GM21825 (cell line): ENCODE measurements around the gene RILPL2.
"Not testable (repeated sequence)": the region's sequence is repeated elsewhere in the genome, so short reads cannot be mapped to it uniquely, and the experiment has no call there.

Experiments
- ATAC-seq: cut with Tn5 transposase; IDR thresholded peaks from one replicate; pipeline ENCODE4 v1.9.1; 2021; ENCODE audit warnings: mild to moderate bottlenecking, moderate library complexity; ENCODE audit not compliant: unreplicated experiment

The RILPL2 gene, protein sequence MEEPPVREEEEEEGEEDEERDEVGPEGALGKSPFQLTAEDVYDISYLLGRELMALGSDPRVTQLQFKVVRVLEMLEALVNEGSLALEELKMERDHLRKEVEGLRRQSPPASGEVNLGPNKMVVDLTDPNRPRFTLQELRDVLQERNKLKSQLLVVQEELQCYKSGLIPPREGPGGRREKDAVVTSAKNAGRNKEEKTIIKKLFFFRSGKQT

DNA sequence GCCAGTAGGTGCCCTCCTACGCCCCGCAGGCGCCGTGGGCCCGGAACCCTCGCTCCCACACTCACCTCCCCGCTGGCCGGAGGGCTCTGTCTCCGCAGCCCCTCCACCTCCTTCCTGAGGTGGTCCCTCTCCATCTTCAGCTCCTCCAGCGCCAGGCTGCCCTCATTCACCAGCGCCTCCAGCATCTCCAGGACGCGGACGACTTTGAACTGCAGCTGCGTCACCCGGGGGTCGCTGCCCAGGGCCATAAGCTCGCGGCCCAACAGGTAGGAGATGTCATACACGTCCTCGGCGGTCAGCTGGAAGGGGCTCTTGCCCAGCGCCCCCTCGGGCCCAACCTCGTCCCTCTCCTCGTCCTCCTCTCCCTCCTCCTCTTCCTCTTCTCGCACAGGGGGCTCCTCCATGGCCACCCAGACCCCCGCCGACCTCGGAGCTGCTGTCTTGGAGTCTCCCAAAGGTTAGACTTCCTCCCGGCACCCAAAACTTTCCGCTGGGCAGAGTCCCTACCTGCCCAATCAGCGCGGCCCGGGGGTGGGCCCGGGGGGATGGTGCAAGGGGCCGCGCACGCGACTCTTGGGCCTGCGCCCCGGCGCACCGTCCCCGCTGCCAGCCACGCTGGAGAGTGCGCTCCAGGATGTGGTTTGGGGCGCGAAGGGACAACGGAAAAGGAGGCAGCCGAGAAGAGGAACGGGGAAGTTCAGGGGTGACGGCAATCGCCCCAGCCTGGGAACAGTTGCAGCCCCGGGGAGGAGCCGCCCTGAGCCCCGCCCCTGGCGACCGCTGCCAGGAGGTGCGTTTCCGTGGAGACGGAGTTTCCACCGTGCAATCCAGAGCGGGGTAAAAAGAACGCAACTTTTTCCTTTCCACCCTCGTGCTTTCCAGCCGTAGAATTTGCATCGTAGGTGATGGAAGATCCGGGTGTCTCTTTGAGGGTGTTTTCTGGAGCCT, at the start of gene RILPL2:
Gene RILPL2 (minus strand): TSS at position 668 of the 948 bp plus-strand sequence. CDS start 264 bp downstream, at position 404.
- ATAC-seq: peak; percentile 69

DNA sequence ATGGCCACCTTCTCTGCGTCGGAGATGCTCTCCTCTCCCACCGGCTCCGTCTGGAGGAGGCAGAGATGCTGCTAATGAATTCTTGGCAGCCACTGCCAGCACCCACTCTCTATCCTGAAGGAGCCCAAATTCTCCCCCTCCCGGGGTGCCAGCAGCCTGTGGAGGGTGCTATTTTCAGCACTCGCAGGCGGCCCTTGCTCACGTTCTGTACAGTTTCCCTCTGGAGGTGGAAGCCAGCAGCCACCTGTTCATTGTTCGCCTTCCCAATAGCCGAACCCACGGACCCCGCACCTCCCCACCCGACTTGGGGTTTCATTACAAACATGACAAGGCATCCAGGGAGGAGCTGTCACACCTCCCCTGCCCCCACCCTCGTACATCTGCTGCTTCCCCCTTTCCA, 49.3 kb upstream of the RILPL2 start:
- ATAC-seq: no peak

DNA sequence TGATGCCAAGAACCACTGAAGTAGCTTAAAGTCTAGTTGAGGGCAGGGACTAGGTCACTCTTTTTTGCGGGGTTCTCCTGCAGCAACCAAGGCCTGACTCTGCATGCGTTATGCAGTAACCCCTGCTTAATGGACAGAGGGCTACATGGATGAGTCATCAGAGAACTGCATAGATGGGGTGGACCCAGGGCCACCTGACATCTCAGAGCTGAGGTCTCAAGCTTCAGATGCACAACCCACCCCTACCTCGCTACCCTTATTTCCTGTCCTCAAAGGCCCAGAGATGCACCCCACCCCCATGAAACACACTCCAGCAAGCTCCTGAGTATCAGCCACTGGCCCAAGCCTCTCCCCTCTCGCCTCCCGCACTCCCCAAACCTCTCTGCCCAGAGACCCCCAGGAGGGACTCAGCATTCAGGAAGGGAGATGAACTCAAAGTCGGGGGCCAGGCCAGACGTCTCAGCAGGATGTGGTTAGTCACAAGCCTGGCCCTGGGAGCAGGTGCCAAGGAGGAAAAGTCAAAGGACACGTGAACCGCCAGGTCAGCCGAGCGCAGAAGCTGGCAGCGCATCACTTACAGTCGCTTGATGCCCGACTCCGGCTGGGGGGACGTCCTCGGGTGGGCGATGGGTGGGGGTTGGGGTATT, 47.2 kb upstream of the RILPL2 start:
- no peak for ATAC-seq

DNA sequence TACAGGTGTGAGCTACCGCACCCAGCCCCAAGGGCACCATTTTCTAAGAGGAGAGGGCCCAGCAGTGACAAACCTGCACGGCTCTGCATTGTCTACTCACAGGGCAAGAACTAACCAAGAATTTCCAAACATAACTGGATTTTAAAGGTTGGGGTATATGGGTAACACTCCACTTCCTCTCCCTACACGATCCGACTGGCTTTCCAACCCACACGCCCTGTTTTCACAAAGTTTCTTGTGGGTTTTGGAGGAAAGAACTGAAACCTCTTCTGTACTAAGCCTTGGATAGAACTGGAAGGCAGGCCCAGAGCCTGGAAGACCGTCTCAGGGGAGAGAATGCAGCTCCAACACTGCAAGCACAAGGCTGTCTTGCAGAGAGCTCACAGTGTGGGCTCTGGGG, 46.4 kb upstream of the RILPL2 start:
- ATAC-seq: no peak

DNA sequence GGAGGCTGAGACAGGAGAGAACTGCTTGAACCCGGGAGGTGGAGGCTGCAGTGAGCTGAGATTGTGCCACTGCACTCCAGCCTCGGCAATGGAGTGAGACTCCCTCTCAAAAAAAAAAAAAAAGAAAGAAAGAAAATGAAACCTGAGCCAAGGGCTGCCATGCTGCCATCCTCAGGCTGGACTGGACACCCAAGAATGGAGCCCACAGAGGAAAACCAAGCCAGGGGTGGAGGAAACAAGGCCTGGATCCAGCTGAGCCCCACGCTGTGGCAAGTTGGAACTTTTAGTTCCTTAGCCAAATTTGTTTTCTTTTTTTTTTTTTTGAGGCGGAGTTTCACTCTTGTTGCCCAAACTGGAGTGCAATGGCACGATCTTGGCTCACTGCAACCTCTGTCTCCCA, 44.8 kb upstream of the RILPL2 start:
- ATAC-seq: not testable (repeated sequence)

DNA sequence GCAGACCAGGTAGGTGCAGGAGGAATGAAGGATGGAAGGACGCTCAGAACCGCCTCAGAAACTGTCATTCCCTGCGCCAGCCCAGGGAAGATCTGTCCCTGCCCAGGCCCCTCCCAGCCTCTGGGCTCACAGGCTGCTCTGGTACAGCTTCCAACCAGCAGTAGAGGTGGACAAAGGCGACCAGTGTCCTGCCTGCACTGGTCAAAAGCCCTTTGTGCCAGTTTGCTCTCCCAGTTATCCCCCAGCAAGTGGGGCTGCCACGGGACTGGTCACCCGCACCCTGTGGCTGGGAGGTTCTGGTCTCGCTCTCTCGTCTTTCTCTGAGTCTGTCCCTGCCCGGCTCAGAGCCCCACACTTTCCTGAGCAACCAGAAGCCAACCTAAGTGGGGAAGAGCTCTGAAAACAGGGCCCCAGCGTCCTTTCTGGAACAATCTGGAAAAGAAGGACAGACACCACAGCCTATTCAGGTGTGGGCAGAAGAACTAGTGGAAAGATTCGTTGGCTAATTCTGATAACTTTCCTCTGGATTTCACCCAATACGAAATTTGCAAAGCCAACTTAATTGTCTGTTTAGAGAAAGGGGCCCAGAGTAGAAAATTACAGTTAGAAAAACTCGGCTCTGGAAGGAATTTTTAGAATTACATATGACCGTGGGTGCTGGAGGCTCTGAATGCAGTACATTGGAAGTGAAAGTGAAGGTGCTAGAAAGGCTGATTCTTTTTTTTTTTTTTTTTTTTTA, 43.1 kb upstream of the RILPL2 start:
- ATAC-seq: no peak

DNA sequence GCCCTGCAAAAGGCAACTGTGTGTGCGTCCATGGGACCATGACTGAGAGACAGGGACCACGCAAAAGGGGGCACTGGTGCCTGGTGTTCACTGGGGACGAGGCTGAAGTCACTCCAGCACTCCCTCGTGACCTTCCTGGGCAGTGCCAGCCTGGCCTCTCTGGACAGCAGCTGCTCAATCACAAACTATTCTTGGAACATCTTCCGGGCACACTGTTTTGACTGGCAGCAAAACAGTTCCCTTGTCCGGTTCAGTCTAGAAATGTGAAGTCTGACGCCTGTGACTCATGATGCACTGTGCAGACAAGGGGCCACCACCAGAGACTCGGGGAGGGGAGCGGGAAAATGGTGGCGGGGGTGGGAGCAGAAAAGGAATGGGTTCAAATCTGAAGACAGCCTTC, 42.3 kb upstream of the RILPL2 start:
- ATAC-seq: no peak

DNA sequence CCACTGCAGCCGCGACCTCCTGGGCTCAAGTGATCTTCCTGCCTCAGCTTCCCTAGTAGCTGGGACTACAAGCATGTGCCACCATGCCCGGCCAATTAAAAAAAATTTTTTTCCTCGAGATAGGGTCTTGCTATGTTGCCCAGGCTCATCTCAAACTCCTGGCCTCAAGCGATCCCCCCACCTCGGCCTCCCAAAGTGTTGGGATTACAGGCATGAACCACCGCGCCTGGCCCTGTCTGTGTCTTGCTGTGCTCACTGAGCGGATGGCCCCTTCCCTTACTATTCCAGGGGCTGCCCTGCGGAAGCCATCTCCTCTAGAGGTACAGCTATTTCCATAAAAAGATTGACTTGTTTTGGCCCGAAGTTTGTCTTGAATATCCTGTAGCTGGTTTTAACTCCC, 41.6 kb upstream of the RILPL2 start:
- no peak for ATAC-seq

DNA sequence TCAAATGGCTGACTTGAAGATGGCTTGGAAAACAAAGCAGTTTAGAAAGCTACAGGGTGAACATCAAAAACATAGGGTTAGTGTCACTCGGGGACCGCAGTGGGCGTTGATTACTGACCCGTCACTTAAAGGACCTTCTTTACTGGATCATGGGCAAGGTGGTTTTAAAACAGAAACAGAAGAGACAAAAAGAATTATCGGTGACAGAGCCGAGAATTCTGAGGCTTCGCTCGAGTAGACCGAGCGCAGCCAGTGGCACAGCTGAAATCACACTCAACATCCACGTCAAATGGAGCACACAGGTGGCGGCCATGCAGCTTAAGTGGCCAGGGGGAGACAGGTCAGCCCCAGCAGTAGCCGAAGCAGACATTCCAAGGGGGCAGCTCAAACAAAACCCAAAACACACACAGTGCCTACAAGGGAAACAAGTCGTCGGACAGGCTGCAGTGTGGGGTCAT, 38.8 kb upstream of the RILPL2 start:
- no peak for ATAC-seq

DNA sequence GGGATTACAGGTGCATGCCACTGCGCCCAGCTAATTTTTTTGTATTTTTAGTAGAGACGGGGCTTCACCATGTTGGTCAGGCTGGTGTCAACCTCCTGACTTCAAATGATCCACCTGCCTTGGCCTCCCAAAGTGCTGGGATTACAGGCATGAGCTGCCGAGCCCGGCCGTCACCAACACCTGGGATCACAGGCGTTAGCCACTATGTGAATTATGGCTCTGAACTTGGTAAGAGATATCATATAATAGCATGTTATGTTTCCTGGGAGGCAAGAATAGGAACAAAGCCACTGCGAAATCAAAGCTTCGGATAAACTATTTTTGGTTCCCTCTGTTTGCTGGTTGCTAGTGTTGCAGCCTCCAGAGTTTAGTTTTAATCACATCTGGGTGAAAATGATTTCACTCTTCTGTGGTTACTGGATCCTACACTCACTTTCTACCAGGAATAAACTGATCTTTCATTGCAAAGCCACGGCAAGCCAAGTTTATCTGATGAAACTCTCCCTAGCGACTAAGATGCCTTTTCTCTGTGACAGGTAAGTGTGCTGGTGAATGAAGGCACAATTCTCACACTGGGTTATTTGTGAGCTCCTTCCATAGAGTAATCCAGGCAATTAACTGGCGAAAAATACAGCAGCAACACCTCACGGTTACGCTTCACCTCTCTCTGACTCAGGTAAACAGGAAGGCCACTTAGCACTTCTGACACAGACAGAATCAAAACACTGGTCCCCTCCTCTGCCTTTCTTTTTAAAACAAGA, 38.2 kb upstream of the RILPL2 start:
- no peak for ATAC-seq

DNA sequence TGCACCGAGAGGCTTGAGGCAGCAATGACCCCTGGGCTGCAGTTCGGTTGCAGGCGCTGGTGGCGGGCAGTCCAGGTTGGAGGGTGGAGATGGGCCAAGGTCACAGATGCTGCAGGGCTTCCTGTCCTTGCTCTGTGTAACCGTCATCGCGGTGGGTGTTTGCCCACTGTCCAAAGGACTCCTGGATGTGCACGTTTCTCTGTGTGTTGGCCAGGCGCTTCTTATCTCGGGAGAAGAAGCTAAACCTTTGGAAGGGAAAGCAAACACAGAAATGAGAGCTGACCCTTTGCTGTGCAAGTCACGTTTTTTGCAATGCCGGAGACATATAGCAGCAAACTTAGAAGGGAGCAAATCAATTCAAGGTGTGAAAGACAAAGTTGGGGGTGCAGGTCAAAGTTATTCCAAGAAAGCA, 36.0 kb upstream of the RILPL2 start:
- no peak for ATAC-seq

DNA sequence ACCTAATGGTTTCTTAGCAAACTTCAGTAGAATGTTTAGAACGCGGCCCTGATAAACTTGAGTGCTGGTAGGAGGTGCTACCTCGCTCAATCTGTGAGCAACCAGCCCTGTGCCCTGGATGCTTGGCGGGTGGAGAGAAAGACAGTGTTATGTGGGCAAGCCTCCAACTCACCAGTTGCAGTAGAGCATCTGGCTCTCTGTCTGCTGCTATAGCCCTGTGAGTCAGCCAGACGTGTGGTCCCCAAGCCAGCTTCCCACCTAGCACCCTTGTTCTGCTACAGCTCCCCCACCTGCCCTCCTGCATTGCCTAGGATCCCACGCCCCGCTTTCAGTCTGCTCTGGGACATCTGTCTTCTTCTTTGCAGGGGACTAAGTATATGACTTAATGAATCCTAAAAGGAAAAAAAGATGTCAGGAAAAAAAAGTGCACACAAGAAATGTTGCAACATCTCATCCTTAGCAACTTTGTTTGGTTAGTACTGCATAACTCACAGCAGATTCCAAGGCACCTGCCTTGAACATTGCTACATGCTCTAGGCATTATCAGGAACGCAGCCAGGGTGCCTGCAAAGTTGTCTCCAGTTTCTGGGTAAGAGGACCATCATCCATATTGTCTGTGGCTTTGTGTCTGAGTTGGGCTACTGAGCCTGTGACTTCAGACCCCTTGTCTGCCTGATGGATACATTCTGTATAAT, 35.0 kb upstream of the RILPL2 start:
- ATAC-seq: no peak

DNA sequence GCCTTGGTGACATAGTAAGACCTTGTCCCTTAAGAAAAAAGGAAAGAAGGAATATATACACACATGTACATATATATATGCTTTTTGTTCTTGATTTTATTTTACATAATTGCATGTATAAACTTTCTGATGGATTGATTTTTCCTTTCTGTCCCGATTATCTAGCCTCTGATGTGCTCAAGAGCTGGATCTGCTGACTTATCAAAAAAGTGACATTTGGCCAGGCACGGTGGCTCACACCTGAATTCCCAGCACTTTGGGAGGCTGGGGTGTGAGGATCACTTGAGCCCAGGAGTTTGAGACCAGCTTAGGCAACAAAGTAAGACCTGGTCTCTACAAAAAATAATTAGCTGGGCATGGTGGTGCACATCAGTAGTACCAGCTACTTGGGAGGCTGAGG, 33.5 kb upstream of the RILPL2 start:
- no peak for ATAC-seq

DNA sequence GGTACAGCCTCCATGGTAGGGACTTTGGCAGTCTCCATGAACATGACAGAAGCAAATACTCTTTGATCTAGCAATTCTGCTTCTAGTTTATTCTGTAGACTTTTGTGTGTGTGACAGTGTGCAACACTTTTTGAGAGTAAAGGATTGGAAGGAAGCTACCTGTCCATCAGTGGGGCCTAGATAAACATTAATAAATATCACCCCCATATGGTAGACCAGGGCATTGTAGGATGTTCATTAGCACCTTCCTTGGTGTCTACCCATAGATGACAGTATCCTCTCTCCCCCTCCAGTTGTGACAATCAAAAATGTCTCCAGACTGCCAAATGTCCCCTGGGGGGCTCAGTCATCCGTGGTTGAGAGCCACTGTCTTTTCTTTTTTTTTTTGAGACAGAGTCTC, 32.3 kb upstream of the RILPL2 start:
- peak; percentile 66 for ATAC-seq

DNA sequence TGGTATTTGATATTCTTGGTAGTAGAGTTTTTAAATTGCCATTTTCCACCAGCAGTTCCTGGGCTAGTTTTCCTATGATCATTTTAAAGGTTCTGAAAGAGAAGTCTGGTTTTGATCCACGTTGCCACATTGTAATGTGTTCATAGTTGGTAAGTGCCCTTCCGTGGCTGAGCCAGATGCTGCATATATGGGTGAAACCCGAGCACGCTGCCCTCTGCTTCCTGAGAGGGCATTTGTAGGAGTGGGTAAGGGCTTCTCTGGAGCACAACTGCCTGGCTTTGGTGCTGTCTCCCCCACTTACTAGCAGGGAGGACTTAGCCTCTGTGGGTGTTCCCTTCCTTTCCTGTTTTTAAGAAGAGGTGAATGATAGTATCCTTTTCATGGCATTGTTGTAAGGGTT, 28.6 kb upstream of the RILPL2 start:
- no peak for ATAC-seq

DNA sequence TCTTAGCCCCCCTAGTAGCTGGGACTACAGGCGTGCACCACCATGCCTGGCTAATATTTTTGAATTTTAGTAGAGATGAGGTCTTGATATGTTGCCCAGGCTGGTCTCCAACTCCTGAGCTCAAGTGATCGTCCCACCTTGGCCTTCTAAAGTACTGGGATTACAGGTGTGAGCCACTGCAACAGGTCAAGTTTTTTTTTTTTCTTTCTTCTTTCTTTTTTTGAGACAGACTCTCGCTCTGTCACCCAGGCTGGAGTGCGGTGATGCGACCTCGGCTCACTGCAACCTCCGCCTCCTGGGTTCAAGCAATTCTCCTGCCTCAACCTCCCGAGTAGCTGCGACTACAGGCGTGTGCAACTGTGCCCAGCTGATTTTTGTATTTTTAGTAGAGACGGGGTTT, 26.7 kb upstream of the RILPL2 start:
- not testable (repeated sequence) for ATAC-seq

DNA sequence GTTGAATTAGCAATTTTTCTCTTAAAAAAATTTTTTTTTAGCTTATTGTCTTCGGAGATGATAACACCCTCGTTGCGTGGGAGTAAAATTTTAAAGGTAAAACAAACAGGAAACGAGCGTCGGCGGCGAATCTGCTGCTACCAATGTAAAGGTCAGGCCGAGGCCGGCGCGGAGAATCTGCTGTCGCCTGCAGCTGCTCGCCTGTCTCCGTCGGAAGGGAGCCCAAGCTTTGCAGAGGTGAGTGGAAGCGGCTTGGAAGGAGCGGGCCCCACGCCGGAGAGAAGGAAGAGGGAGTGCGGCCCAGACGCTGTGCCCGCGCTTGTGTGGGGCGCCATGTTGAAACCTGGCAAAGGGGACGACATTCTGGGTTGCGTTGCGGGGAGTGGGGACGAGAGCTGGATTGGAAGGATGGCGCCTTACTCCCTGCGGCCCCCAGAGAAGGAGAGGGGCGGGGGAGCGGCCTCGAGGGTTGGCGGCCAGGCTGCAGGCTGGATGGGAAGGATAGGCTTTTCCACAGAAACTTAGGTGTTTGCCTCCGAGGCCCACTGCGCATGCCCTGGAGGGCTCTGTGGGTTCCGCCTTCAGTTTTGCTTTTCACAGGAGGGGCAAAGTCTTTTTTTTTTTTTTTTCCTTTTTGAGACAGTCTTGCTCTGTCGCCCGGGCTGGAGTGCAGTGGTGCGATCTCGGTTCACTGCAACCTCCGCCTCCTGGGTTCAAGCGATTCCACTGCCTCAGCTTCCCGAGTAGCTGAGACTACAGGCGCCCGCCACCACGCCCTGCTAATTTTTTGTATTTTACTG, 21.7 kb upstream of the RILPL2 start, which contains the start of gene SNRNP35:
Gene SNRNP35 (plus strand): TSS at position 160 of the 800 bp plus-strand sequence. CDS start 7,402 bp downstream, outside the sequence.
- ATAC-seq: peak; percentile 63

DNA sequence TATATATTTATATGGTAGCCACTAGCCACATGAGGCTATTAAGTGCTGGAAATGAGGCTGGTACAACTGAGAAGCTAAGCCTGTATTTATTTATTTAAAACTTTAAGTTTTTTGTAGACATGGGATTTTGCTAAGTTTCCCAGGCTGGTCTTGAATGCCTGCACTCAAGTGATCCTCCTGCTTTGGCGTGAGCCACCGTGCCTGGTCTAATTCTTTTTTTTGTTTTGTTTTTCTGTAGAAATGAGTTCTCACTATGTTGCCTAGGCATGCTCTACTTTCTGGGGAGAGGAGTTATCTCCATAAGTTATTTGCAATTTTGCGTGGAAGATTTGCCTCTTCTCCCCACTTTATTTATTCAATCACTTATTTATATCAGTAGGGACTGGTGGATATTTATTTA, 16.7 kb upstream of the RILPL2 start:
- no peak for ATAC-seq

DNA sequence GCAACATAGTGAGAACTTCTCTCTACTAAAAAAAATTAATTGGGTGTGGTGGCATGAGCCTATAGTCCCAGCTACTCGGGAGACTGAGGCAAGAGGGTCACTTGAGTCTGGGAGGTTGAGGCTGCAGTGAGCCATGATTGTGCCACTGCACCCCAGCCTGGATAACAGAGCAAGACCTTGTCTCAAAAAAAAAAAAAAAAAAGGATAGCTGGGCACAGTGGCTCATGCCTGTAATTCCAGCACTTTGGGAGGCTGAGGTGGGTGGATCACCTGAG, 15.7 kb upstream of the RILPL2 start:
- ATAC-seq: not testable (repeated sequence)
